ENCODE measurements around the gene XRCC3.

DNA sequence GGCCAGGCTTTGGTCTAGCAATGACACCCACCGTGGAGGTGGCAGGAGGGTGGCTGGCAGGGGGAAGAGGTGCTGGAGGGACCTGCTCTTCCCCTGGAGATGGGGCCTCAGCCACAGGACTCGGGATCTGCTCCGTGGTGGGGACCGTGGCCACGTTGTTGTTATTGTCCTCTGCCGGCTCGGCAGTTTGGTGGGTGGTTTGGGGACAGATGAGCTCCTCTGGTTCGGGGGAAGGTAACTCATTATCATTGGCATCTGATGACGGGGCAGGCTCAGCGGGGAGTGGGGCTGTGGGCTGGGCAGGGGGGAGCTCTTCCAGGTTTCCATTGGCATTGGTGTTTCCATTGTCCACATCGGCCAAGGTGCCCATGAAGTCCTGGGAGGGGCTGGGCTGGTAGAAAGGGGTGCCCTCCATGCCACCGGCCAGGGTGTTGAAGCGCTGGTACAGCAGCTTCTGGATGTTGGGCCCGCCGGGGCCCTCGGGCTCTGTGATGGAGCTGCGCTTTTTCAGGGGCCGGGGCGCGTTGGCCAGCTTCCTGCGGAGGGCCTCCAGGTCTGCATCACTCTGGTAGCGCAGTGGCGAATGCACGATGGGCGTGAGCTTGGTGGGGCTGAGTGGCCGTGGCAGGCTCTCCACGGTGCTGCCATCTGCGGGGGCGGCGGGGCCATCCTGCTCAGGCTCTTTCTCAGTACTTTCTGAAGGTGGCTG lies 24.7 kb upstream of the XRCC3 start:
- no peak for TF ChIP-seq EZH2 (IDR thresholded peaks at IDR 0.05; ENCODE audit: borderline replicate concordance, low read depth, low read length, severe bottlenecking)
- TF ChIP-seq, protein P1, sequence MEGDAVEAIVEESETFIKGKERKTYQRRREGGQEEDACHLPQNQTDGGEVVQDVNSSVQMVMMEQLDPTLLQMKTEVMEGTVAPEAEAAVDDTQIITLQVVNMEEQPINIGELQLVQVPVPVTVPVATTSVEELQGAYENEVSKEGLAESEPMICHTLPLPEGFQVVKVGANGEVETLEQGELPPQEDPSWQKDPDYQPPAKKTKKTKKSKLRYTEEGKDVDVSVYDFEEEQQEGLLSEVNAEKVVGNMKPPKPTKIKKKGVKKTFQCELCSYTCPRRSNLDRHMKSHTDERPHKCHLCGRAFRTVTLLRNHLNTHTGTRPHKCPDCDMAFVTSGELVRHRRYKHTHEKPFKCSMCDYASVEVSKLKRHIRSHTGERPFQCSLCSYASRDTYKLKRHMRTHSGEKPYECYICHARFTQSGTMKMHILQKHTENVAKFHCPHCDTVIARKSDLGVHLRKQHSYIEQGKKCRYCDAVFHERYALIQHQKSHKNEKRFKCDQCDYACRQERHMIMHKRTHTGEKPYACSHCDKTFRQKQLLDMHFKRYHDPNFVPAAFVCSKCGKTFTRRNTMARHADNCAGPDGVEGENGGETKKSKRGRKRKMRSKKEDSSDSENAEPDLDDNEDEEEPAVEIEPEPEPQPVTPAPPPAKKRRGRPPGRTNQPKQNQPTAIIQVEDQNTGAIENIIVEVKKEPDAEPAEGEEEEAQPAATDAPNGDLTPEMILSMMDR (IDR thresholded peaks at IDR 0.05; ENCODE audit: extremely low read depth in 1 of 2, insufficient read depth in 1 of 2, low read depth in 1 of 2, low read length in 2 of 2): no peak
- no peak for TF ChIP-seq JUN (IDR thresholded peaks at IDR 0.05; ENCODE audit: borderline replicate concordance, insufficient read depth, insufficient read length, low read depth)
- no peak for TF ChIP-seq POLR2A (IDR thresholded peaks at IDR 0.05; ENCODE audit: low read depth, low read length)
- no peak for TF ChIP-seq POLR2AphosphoS5 (IDR thresholded peaks at IDR 0.05; ENCODE audit: insufficient read depth, low read depth, low read length)
- no peak for TF ChIP-seq MYC (IDR thresholded peaks at IDR 0.05; ENCODE audit: low read depth, low read length)

Data from endothelial cell of umbilical vein (primary cell).